HG03045 (cell line): Measurements from ENCODE around the gene DBH.

ENCODE experiments used
- ATAC-seq: cut with Tn5 transposase; IDR thresholded peaks from one replicate; pipeline ENCODE4 v1.9.1; 2021; ENCODE audit warnings: mild to moderate bottlenecking, moderate library complexity; ENCODE audit not compliant: unreplicated experiment

Gene DBH

DNA sequence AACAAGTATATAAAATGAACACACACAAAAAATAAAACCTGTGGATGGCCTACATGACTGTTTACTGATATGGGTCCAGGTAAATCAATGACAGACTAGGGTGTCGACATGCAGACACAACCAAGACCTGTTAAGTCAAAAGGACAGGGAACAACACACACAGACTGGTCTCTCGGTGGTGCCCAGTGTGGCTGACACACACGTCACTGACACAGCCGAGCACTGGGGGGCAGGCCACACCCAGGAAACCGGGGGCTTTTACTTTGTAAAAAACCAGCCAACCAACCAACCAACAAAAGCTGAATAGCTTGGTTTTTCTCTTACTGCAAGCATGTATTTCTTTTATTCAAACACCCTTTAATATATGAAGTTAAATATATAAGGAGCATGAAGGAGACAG is 31.9 kb upstream of the DBH start:
- ATAC-seq, result no peak

DNA sequence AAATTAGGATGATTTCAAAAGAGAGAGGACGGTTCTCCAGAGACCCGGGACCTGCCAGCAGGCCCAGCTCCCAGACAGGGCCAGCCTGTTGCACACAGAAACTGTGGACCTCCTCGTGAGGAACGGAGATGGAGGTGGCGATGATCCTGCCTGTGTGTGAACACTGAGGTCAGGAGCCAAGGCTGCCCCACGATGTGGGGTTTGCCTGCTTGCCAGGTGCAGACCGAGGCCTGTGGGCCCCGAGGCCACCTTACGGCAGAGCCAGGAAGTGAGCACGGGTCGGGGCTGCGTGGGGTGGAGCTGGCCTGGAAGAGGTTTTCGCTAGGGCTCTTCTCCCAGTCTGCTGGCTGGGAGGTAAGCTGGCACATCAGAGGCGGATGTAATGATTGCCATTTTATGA is 31.3 kb upstream of the DBH start:
- no peak for ATAC-seq

DNA sequence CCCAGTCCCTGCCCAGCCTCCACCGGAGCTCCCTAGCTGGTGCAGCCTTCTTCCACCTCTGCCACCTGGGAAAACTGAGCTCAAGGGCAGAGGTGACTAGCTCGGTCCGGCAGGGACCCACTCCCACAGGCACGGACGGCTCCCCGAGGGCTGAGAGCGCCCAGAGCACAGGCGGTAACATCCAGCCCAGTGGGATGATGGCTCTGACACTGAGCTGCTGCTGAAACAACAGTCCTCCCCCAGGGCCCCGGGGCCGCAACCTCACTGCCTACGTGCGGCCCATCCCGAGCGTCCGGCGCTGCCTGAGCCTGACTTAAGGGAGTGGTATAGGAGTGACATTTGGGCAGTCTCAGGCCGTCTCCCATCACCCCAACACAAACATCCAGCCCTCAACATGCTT is 30.7 kb upstream of the DBH start:
- no peak for ATAC-seq

DNA sequence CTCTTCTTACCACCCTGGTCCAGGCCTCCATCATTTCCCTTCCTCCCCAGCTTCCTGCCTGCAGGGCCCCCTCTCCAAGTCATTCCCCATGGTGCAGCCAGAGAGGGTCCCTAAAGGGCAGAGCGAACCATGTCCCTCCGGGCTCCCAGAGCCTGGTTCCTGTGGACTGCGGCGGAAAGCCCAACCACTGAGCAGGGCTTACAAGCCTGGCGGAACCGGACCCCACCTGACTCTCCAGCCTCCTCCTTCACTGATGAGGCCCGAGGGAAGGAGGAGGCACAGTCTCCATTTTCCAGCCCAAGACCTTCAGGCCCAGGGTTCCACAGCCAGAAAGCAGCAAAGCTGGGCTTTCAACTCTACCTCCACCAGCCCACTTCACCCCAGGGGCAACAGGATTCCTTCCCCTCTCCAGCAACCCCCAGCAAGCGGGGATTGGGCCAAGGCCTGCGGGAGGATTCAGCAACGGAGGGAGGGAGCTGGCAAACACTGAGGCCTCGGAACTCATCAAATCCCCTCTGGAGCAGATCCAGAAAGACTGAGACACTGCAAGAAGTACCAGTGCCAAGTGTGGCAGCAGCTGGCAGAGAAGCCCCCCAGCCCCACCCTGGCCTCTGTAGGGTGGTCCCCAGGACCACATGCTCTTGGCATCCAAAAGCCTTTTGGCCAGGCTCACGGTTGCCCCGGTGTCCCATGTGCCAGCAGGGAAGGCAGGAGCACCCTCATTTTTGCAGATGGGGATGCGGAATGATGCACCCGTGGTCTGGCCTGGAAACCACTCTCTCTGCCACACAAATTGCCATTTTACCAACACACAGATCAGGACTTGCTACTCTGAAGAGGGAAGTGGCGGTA is 30.1 kb upstream of the DBH start:
- no peak for ATAC-seq

DNA sequence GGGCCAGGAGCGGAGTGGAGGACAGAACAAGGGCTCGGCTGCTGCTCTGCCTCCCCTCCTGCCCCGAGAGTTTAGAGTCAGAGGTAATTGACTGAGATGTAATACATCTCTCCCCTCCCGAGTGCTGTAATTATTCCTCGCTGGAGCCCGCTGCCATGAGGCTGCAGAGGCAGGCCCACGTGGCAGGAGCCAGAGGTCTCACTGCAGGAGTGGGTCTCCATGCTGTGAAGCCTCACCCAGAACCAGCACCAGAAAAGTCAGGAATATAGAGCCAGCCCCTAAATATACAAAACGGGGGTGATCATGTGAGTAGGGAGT is 29.5 kb upstream of the DBH start:
- ATAC-seq, result no peak

DNA sequence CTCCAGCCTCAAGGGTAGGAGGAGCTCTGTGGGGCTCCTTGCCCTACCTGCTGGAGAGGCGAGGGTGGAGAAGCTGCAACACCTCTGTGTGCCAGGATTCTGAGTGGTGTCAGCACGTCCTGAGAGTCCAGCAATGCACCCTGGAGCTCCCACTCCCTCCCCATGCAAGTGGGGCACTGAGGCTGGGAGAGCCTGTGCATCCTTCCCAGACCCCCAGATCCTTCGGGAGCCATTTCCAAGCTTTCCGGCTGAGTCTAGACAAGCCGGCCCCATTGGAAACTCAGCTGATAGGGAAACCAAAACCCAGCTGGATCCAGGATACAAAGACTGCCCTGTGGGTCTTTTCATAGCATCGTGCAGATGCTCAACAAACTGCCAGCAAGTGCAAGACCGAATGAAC is 28.8 kb upstream of the DBH start:
- no peak for ATAC-seq

DNA sequence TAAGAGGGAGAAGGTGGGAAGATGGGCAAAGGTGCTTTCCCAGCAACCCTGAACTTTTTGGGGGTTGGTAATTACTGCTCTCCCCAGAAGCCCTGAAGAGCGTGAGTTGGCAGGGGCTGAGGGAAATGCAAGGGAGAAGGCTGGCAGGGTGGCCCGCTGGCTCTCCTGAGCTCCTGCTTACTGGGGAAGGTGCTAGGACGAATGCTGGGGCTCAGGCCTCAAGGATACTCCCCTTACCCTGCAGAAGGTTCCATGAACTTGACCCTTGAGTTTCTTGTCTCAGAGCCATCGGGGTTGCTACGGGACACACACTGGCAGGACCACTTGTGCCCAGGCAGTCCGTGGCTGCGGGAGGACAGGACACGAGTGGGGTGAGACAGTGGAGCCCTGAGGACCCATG is 28.2 kb upstream of the DBH start:
- ATAC-seq, result no peak

DNA sequence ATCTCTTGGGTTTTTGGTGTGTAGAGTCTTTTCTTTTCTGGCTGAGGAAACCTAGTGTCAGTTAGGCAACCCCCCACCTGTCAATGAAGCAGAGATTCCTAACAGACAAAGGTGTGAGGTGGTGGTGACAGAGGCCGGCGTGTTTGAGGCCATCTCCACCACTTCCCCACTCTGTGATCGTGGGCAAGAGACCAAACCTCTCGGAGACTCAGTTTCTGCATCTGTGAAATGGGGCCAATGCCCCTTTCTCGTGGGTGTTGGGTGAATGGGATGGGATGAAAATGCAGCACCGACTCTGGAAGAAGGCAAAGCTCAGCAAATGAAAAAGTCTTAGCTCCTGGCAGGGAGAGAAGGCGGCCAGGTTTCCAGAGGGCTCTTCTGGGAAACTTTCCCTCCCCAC is 27.8 kb upstream of the DBH start:
- ATAC-seq, result no peak

DNA sequence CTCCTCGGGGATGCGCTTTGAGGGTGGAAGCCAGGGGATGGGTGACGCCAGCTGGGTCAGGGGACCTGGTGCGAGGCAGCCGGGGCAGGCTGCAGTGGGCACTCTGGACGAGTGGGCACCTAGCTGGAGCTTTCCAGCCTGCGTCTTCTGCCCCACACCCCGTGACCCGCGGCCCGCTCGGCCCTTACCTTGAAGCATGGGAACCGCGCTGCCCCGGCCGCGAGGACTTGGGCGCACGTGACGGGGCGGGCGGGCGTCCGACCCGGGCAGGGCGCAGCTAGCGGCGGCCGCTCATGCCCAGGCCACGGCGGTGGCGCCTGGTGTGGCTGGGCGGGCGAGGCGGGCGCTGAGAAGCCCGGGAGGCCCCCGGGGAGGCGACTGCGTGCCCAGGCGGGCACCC is 27.3 kb upstream of the DBH start:
- no peak for ATAC-seq

DNA sequence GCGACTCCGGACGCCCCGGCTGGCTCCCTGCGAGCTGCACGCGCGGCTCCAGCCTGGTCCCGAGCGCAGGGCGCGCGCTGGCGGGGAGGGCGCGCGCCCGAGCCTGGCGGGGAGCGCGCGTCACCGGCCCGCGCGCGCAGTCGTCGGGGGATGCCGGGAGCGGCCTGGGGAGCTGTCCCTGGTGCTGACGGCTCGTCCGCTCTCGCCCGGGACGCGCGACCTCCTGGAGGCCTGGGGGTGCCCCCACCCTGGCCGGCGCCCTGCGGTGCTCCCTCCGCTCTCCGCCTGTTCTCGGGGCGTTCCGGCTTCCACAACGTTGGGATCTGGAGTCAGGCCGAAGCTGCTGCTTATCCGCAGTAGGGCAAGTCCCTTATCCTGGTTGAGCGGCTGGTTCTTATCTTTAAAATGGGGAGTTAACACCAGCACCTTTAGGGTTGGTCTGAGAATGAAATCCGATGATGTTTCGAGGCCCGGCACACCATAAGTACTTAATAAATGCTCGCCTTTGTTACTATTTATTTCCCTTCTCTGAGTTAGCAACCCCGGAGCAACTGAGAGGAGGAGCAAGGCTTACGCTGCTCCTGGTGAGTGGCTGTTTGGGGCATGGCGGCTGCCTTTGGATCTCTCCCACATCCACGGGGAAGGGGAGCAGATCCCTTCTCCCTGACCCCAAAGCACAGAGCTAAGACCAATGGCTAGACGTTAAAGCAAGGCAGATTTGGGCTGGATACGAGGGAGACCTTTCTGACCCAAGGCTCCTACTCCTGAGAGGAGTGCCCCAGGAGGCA is 26.7 kb upstream of the DBH start, which contains the start of gene FAM163B:
FAM163B (minus strand) TSS at position 79 of the 788 bp plus-strand sequence. CDS start 29,166 bp downstream, outside the sequence.
- no peak for ATAC-seq

DNA sequence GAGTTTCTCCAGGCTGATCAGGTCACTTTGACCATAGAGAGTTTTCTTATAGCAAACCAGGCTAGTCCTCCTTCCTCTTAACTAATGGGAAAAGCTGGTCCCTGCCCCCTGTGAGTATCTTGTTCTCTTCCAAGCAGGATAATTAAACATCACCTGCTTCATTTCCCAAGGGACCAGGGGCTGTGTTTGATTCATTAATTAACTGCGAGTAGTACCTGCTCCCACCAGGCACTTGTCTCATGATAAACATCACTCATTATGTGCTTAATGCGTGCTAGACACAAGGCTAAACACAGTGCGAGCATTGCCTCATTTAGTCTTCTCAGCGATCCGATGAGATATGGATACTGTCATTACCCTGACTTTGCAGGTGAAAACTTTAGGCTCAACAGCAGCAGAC is 25.3 kb upstream of the DBH start:
- ATAC-seq, result no peak

DNA sequence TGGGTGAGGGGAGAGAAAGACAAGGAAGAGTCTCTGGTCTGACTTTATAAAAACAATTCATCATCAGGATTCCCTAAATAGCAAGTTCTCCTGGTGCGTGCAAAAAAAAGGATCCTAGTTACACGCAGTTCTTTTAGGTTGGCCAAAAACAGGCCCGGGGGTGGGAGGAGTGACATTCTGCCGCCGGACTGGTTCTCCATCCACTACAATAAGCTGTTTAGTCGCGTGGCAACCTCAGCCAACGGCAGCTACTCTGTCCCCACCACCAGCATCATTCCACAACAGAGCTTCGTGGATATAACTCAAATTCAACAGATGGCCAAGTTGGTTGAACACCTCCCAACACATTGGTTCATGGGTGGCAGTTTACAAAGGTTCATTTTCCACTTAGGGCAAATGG is 24.1 kb upstream of the DBH start:
- ATAC-seq, result no peak

DNA sequence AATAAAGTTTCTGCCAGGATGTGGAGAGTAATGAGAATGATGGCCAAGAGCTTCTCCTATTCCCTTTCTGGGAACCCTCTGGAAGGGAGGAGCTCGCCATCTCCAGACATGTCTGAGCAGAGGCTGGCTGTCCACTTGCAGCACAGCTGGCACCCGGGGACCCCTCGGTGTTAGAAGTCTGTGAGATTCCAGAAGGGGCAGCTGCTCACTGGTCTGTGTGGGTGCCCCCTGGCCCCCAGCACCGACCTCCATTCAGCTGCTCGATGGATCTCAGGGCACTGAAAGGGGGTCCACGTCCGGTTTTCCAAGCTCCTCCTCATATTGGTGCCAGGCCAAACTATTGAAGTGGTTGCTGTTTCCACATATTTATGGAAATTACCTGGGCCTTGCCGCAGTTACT is 23.3 kb upstream of the DBH start:
- no peak for ATAC-seq

DNA sequence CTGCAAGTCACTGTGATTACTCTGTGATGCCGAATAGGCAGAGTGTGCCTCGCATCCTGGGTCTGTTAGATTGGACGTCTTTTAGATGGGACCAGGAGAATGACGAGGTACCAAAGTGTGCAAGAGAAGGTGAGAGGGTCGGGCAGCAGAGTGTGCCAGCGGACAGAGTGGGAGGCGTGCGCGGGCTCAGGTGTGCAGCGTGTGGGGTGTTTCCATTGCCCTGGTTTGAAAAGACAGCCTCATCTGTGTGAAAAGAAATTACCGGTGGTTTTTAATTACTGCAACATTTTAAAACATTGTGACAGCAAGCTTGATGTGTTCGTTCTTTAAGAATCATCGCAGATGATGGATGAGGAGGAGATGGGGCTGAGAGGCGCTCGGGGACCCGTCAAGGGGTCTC is 22.7 kb upstream of the DBH start:
- ATAC-seq, result no peak

DNA sequence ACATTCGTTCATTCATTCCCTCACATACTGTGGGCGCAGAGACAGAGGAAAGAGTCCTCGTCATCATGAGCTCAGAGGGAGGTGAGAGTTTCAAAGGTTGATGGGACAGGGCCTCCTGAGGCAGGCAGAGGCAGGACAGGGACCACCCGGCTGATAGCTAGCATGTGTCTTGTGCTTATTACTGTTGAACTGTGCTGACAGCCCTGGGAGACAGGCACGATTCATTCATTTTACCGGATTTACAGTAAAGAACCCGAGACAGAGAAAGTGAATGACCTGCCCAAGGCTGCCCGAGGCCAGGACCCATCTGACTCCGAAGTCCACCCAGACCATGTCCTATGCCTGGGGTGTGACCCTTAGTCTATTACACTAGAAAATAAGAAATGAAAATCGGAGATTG is 22.1 kb upstream of the DBH start:
- ATAC-seq, result no peak

DNA sequence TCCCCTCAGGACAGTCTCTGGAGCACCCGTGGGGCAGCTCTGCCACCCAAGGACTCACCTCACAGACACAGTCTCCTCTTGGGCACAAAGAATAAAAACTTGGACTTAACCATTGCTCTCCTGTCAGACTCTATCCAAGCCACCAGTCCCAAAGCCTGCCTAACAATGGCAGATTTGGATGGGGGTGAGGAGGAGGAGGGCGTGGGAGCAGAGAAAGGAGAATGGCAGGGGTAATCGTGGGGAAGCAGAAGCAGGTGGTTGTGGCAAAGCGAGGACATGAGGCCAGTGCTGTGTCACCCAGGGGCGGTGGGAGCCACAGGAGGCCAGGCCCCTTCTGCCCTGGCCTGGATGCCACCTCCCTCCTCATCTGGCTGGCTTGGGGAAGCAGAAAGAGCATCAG is 21.5 kb upstream of the DBH start:
- no peak for ATAC-seq

DNA sequence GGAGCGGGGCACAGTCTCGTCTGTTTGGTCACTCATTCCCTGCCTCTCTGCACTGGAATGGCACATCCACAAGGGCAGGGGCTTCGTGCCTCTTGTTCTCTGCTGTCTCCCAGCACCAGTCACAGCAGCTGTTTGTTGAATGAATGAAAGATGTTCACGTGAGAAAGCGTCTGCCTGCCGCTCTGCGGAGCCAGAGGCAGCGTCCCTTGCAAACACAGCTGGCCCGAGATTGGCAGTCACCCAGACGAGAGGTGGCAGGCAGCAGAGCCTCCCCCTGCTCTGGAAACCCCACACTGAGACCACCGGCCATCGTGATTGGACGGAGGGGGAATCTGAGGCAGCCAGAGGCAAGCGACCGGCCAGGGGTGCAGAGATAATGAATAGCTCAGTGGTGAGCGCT is 21.0 kb upstream of the DBH start:
- ATAC-seq, result no peak

DNA sequence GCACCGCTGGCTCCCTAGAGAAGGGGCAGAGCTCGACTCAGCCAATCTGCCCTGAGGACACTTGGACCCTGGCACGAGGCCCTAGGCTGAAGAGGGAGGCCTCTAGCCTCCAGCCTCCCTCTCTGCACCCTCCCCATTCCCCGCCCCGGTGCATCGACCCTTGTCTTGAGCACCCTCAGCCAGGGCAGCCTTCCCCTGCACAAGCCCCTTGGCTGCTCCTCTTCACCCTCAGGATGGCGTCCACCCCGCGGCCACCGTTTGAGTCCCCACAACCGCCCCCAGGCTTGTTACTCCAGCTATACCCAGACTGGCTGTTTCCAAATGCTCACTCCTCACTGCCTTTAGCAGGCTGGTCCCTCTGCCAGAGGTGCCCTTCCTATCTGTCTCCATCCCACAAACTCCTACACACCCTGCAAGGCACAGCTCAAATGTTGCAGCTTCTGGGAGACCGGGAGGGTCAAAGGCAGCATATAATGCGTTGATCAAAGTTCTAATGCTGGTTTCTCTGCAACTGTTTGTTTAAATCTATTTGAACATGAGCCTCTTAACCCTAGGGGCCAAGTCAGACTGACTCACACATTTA is 20.5 kb upstream of the DBH start:
- no peak for ATAC-seq

DNA sequence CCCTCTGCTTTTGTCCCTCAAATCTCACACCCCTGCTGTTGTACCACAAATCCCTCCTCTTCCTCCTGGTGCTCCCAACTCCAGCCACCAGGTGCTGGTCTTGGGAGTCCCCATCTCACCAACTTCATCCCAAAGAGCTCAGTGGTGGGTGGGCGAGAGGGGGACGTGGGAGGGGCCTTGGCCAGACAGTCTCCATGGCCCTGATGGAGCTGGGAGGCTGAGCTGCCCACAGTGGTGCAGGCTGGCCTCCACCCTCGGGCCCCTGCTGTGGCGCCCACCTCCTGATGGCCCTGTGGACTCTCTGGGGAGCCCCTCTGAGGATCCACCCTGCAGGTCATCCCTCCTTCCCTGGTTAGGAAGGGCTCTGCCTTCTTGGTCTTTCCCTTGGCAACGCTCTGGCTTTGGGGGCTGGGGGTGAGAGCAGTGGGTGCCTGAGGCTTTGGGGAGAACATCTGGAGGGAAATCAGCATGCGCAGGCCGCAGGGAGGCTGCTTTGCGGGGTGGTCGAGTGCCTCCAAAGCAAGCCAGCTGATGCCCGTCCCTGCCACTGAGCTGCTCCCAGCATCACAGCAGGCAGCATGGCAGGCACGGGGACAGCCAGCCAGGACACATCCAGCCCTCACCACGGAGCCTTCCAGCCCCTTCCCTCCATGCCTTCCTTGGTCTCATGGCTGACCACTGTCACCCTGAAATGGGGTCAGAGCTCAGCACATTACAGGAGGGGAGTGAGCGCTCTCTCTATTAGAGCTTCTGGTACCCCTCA is 19.3 kb upstream of the DBH start:
- no peak for ATAC-seq

DNA sequence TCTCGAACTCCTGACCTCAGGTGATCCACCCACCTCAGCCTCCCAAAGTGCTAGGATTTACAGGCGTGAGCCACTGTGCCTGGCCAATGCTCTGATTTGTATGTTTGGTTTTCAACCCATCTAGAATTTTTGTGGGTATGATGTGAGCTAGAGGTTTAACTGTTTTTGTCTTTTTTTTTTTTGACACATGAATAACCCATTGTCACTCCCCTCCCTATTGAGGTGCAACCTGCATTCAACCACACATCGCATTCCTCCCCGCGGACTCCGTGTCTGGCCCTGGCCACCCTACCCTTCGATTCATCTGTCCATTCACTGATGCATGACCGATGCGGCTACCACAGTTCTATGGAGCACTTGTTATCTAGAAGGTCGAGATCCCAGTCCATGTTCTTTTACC is 17.4 kb upstream of the DBH start:
- no peak for ATAC-seq

DNA sequence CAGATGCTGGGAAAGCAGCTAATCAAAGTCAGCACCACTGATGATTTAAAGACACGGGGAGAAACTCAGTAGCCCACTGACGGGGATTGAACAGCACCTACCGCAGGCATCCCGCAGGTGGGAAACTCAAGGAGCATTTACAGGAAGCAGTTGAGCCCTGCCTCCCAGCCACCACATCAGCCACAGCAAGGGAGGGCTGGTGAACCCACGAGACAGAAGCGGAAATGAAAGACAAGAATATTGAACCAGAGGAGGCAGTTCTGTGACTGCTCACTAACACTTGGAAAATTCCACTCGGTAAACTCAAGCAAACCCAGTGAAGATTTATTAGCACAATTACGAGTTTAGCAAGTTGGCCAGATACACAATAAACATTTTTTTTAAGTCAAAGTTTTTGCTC is 16.4 kb upstream of the DBH start:
- ATAC-seq, result no peak
